HCT116 (cell line): ENCODE measurements around the gene SDCCAG8. TPM values are rescaled to one million over a fixed set of nuclear protein-coding genes. Genes with fewer than 3 reads are reported as not detected.

Source experiments
- ATAC-seq: fragments of 200-7000 bp; cut with Tn5 transposase; 2 replicates; pipeline ENCODE4 v1.9.1; 2020; ENCODE audit warnings: mild to moderate bottlenecking, moderate library complexity
- BruUV-seq: library from RNA; stranded (reverse); fragments of 400-500 nt; replicated peaks from 2 replicates; lab custom pipeline; 2021; lab: Mats Ljungman, UMichigan
- CTCF ChIA-PET: fragments of 300-600 bp; sonication (Branson Sonifier 250); formaldehyde crosslinking; loops from one replicate; lab custom pipeline; 2021; ENCODE audit warnings: antibody characterized with exemption; lab: Charles Lee
- POLR2A ChIA-PET: fragments of 300-600, 350-600 bp; sonication (Branson Sonifier 250); formaldehyde crosslinking; loops from one replicate; lab custom pipeline; 2021; ENCODE audit warnings: antibody characterized with exemption; lab: Charles Lee
- RAD21 ChIA-PET, 2 experiments: fragments of 300-600 bp; sonication (Branson Sonifier 250); formaldehyde crosslinking; loops; one replicate each; lab custom pipeline; 2023; ENCODE audit warnings: low total read pairs in 2 of 2; ENCODE audit not compliant: uncharacterized antibody in 2 of 2, unreplicated experiment in 2 of 2, low non-redundant PET in 1 of 2; lab: Charles Lee
- DNase-seq: peaks from one replicate; pipeline ENCODE4 v3.0.0-alpha.2; 2010; ENCODE audit warnings: low read depth, low spot score
- H2AFZ ChIP-seq: fragments of 200-600 bp; shearing (Covaris generic), sonication (generic); 2 replicates; pipeline ENCODE4 v1.6.1; 2017; ENCODE audit warnings: low read depth, mixed run types, mixed read lengths, antibody characterized with exemption, low read length; ENCODE audit not compliant: poor library complexity, severe bottlenecking
- H3K27ac ChIP-seq: 2 replicates; pipeline ENCODE4 v1.5.1; 2012; ENCODE audit warnings: low read depth, low read length
- H3K27me3 ChIP-seq: fragments of 200-600 bp; sonication (generic); 2 replicates; pipeline ENCODE4 v1.6.1; 2016; ENCODE audit warnings: mixed run types, low read length, mixed read lengths; ENCODE audit not compliant: insufficient read depth
- H3K36me3 ChIP-seq, 2 experiments: fragments of 200-500 bp in 1 of 2; fragments of 200-600 bp in 1 of 2; sonication (Bioruptor generic) in 1 of 2; sonication (generic) in 1 of 2; 2 replicates each; pipeline versions ENCODE4 v1.5.1 to v1.6.1; 2014 to 2016; ENCODE audit warnings: low read length in 2 of 2, inconsistent platforms in 1 of 2, mixed read lengths in 1 of 2, mixed run types in 1 of 2; ENCODE audit not compliant: insufficient read depth in 2 of 2, control insufficient read depth in 1 of 2
- H3K4me1 ChIP-seq, 2 experiments: fragments of 200-600 bp in 1 of 2; sonication (generic) in 1 of 2; 2 replicates each; pipeline versions ENCODE4 v1.5.1 to v1.6.1; 2012 to 2017; ENCODE audit warnings: low read length in 2 of 2, inconsistent platforms in 1 of 2, mild to moderate bottlenecking in 1 of 2, mixed read lengths in 1 of 2, mixed run types in 1 of 2, moderate library complexity in 1 of 2; ENCODE audit not compliant: insufficient read depth in 2 of 2, control insufficient read depth in 1 of 2
- H3K4me2 ChIP-seq: fragments of 200-600 bp; sonication (generic); 2 replicates; pipeline ENCODE4 v1.6.1; 2017; ENCODE audit warnings: mixed run types, low read length, mixed read lengths
- H3K4me3 ChIP-seq, 2 experiments: fragments of 200-600 bp in 1 of 2; sonication (generic) in 1 of 2; replicated peaks in 1 of 2; 2 replicates each; pipeline ENCODE4 v1.5.1; 2011 to 2016; ENCODE audit warnings: low read length in 2 of 2, control low read depth in 1 of 2, low read depth in 1 of 2, mild to moderate bottlenecking in 1 of 2, mixed read lengths in 1 of 2, mixed run types in 1 of 2
- H3K79me2 ChIP-seq: fragments of 200-600 bp; sonication (generic); 2 replicates; pipeline ENCODE4 v1.6.1; 2017; ENCODE audit warnings: mild to moderate bottlenecking, mixed run types, low read length, moderate library complexity, mixed read lengths; ENCODE audit not compliant: insufficient read depth
- H3K9ac ChIP-seq: fragments of 200-600 bp; sonication (generic); 2 replicates; pipeline ENCODE4 v1.6.1; 2016; ENCODE audit warnings: low read length, mixed read lengths
- H3K9me2 ChIP-seq: fragments of 200-600 bp; sonication (generic), shearing (Covaris generic); 2 replicates; pipeline ENCODE4 v1.6.1; 2017; ENCODE audit warnings: mixed run types, mild to moderate bottlenecking, moderate library complexity; ENCODE audit not compliant: insufficient read depth
- H3K9me3 ChIP-seq, 2 experiments: fragments of 200-500 bp in 1 of 2; fragments of 200-600 bp in 1 of 2; sonication (Bioruptor generic) in 1 of 2; sonication (generic) in 1 of 2; 2 replicates each; pipeline ENCODE4 v1.6.1; 2014 to 2017; ENCODE audit warnings: low read length in 2 of 2, mixed read lengths in 2 of 2, inconsistent platforms in 1 of 2, low read depth in 1 of 2, mild to moderate bottlenecking in 1 of 2, mixed run types in 1 of 2, moderate library complexity in 1 of 2; ENCODE audit not compliant: control insufficient read depth in 1 of 2, insufficient read depth in 1 of 2
- H4K20me1 ChIP-seq: fragments of 200-600 bp; sonication (generic), shearing (Covaris generic); 2 replicates; pipeline ENCODE4 v1.6.1; 2017; ENCODE audit warnings: mixed run types, mild to moderate bottlenecking, moderate library complexity; ENCODE audit not compliant: insufficient read depth
- ATF3 ChIP-seq: IDR thresholded peaks from 2 replicates; pipeline ENCODE4 v1.6.1; 2012
- CBX3 ChIP-seq: IDR thresholded peaks from 2 replicates; pipeline ENCODE4 v1.6.1; 2012; ENCODE audit warnings: low read depth
- CEBPB ChIP-seq: IDR thresholded peaks from 2 replicates; pipeline ENCODE4 v1.6.1; 2012; ENCODE audit warnings: low read depth
- ELF1 ChIP-seq: IDR thresholded peaks from 2 replicates; pipeline ENCODE4 v1.6.1; 2012; ENCODE audit warnings: low read depth, borderline replicate concordance
- EZH2phosphoT487 ChIP-seq: fragments of 200-600 bp; IDR thresholded peaks from 2 replicates; pipeline ENCODE4 v1.6.1; 2018; ENCODE audit warnings: antibody characterized with exemption, borderline replicate concordance
- FOSL1 ChIP-seq: IDR thresholded peaks from 2 replicates; pipeline ENCODE4 v1.6.1; 2012; ENCODE audit warnings: low read depth
- POLR2A ChIP-seq: IDR thresholded peaks from 2 replicates; pipeline ENCODE4 v1.7.0; 2011; ENCODE audit warnings: borderline replicate concordance; ENCODE audit not compliant: insufficient read depth, insufficient read length; ENCODE audit errors: extremely low read depth
- POLR2AphosphoS5 ChIP-seq: IDR thresholded peaks from 2 replicates; pipeline ENCODE4 v1.6.1; 2011; ENCODE audit warnings: mild to moderate bottlenecking, low read depth, low read length, moderate library complexity
- SP1 ChIP-seq: IDR thresholded peaks from 2 replicates; pipeline ENCODE4 v1.6.1; 2012; ENCODE audit warnings: low read depth
- TCF7L2 ChIP-seq: IDR thresholded peaks from 2 replicates; pipeline ENCODE4 v1.7.0; 2011; ENCODE audit warnings: borderline replicate concordance, inconsistent platforms; ENCODE audit not compliant: insufficient read depth, insufficient read length; ENCODE audit errors: extremely low read depth
- YY1 ChIP-seq: IDR thresholded peaks from 2 replicates; pipeline ENCODE4 v1.6.1; 2011; ENCODE audit warnings: low read length, low read depth, moderate library complexity, mild to moderate bottlenecking; ENCODE audit not compliant: insufficient replicate concordance; ENCODE audit errors: extremely low read depth
- ZBTB33 ChIP-seq: IDR thresholded peaks from 2 replicates; pipeline ENCODE4 v1.6.1; 2011; ENCODE audit warnings: mild to moderate bottlenecking, low read length, moderate library complexity; ENCODE audit not compliant: insufficient replicate concordance; ENCODE audit errors: extremely low read depth
- ZFX ChIP-seq: fragments of 450-650 bp; IDR thresholded peaks from 2 replicates; pipeline ENCODE4 v1.6.1; 2017
- ZNF274 ChIP-seq: fragments of 200-500 bp; sonication (Bioruptor generic); IDR thresholded peaks from 2 replicates; pipeline ENCODE4 v1.6.1; 2014; ENCODE audit warnings: mild to moderate bottlenecking, low read depth, low read length, inconsistent platforms
- intact Hi-C: fragments of 100-400 bp; cut with micrococcal nuclease; formaldehyde crosslinking; loops from 2 replicates; pipeline ENCODE4 v1.10.0; 2022
- total RNA-seq: library from RNA; stranded (reverse); gene quantifications from one replicate; pipeline ENCODE4 v1.2.1, GENCODE V29; 2021; ENCODE audit not compliant: unreplicated experiment
- TF ChIP-seq, protein P1 (sequence below), 3 experiments: fragments of 200-600 bp in 1 of 3; sonication (generic) in 1 of 3; IDR thresholded peaks in 2 of 3; conservative IDR thresholded peaks in 1 of 3; 2 replicates each; pipeline ENCODE4 v1.5.1; 2012 to 2017; ENCODE audit warnings: low read depth in 2 of 3, low read length in 2 of 3, antibody characterized with exemption in 1 of 3, borderline replicate concordance in 1 of 3, control low read depth in 1 of 3, mild to moderate bottlenecking in 1 of 3, mixed read lengths in 1 of 3, mixed run types in 1 of 3, moderate library complexity in 1 of 3; ENCODE audit not compliant: insufficient read depth in 1 of 3
- TF ChIP-seq, protein P2 (sequence below): IDR thresholded peaks from 2 replicates; pipeline ENCODE4 v1.6.1; 2012; ENCODE audit warnings: low read depth

SDCCAG8 gene
- total RNA-seq, 1 experiment from 2014 or later: 38.2 TPM

GRCh38 chr1:243313635-243314536 is 58.0 kb downstream of the SDCCAG8 start:
- ChIA-PET RAD21 (no interaction called here), POLR2A (no interaction called here), CTCF (no interaction called here)
- H3K36me3 ChIP-seq: no peaks in the 10 kb centered on the region
- BruUV-seq: no TSS peak
- no peaks in the 10 kb centered on the region for H3K9me2 ChIP-seq
- no peak overlapping the region for H3K27ac ChIP-seq
- DNase-seq (no peak), ATAC-seq (no peak)
- H3K9me3 ChIP-seq: no peaks in the 10 kb centered on the region
- H3K4me3 ChIP-seq: no peak overlapping the region
- H4K20me1 ChIP-seq: no peaks in the 10 kb centered on the region
- no peak overlapping the region for H3K4me2 ChIP-seq
- intact Hi-C loops: no loop called here
- TF ChIP-seq CEBPB: no peak
- no peak for TF ChIP-seq EZH2phosphoT487
- TF ChIP-seq TCF7L2: no peak
- TF ChIP-seq ATF3: no peak
- TF ChIP-seq POLR2A: no peak
- TF ChIP-seq YY1: no peak
- TF ChIP-seq POLR2AphosphoS5: no peak
- TF ChIP-seq ZFX: no peak
- TF ChIP-seq, protein P1, sequence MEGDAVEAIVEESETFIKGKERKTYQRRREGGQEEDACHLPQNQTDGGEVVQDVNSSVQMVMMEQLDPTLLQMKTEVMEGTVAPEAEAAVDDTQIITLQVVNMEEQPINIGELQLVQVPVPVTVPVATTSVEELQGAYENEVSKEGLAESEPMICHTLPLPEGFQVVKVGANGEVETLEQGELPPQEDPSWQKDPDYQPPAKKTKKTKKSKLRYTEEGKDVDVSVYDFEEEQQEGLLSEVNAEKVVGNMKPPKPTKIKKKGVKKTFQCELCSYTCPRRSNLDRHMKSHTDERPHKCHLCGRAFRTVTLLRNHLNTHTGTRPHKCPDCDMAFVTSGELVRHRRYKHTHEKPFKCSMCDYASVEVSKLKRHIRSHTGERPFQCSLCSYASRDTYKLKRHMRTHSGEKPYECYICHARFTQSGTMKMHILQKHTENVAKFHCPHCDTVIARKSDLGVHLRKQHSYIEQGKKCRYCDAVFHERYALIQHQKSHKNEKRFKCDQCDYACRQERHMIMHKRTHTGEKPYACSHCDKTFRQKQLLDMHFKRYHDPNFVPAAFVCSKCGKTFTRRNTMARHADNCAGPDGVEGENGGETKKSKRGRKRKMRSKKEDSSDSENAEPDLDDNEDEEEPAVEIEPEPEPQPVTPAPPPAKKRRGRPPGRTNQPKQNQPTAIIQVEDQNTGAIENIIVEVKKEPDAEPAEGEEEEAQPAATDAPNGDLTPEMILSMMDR (IDR thresholded peaks at IDR 0.05 in 2 of 3, conservative IDR thresholded peaks at IDR 0.05 in 1 of 3; ENCODE audit: borderline replicate concordance in 1 of 3, insufficient read depth in 1 of 3, low read depth in 2 of 3, low read length in 2 of 3): no peak
- TF ChIP-seq ZBTB33: no peak
- TF ChIP-seq CBX3: no peak
- TF ChIP-seq, protein P2, sequence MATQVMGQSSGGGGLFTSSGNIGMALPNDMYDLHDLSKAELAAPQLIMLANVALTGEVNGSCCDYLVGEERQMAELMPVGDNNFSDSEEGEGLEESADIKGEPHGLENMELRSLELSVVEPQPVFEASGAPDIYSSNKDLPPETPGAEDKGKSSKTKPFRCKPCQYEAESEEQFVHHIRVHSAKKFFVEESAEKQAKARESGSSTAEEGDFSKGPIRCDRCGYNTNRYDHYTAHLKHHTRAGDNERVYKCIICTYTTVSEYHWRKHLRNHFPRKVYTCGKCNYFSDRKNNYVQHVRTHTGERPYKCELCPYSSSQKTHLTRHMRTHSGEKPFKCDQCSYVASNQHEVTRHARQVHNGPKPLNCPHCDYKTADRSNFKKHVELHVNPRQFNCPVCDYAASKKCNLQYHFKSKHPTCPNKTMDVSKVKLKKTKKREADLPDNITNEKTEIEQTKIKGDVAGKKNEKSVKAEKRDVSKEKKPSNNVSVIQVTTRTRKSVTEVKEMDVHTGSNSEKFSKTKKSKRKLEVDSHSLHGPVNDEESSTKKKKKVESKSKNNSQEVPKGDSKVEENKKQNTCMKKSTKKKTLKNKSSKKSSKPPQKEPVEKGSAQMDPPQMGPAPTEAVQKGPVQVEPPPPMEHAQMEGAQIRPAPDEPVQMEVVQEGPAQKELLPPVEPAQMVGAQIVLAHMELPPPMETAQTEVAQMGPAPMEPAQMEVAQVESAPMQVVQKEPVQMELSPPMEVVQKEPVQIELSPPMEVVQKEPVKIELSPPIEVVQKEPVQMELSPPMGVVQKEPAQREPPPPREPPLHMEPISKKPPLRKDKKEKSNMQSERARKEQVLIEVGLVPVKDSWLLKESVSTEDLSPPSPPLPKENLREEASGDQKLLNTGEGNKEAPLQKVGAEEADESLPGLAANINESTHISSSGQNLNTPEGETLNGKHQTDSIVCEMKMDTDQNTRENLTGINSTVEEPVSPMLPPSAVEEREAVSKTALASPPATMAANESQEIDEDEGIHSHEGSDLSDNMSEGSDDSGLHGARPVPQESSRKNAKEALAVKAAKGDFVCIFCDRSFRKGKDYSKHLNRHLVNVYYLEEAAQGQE: no peak
- TF ChIP-seq FOSL1: no peak
- no peak for TF ChIP-seq ELF1
- no peak for TF ChIP-seq ZNF274
- TF ChIP-seq SP1: no peak
- no peak overlapping the region for H2AFZ ChIP-seq
- H3K4me1 ChIP-seq: no peaks in the 10 kb centered on the region
- H3K27me3 ChIP-seq: no peaks in the 10 kb centered on the region
- no peaks in the 10 kb centered on the region for H3K79me2 ChIP-seq
- H3K9ac ChIP-seq: no peak overlapping the region
